Nephron (organoid): ENCODE results near the gene MORN5.

Source experiments
- H3K27ac Mint-ChIP-seq, 3 experiments: 2 replicates each; pipeline ENCODE4 v1.8.0; 2020; ENCODE audit warnings: mixed read lengths in 3 of 3, mild to moderate bottlenecking in 2 of 3, moderate library complexity in 1 of 3
- H3K27me3 Mint-ChIP-seq: 2 replicates; pipeline ENCODE4 v1.8.0; 2021; ENCODE audit warnings: low read depth, mild to moderate bottlenecking, moderate library complexity, mixed read lengths
- H3K36me3 Mint-ChIP-seq: 2 replicates; pipeline ENCODE4 v1.8.0; 2020; ENCODE audit warnings: low read depth, mixed read lengths
- H3K4me1 Mint-ChIP-seq: 2 replicates; pipeline ENCODE4 v1.8.0; 2020; ENCODE audit warnings: mixed read lengths
- H3K4me3 Mint-ChIP-seq, 3 experiments: 2 replicates each; pipeline ENCODE4 v1.8.0; 2020; ENCODE audit warnings: mild to moderate bottlenecking in 3 of 3, mixed read lengths in 3 of 3, moderate library complexity in 2 of 3
- H3K9me3 Mint-ChIP-seq: 2 replicates; pipeline ENCODE4 v1.8.0; 2020; ENCODE audit warnings: mixed read lengths
- CTCF ChIP-seq, 3 experiments: fragments of 200-600 bp; sonication (generic); IDR thresholded peaks; one replicate each; pipeline ENCODE4 v1.5.0; 2021; ENCODE audit warnings: antibody characterized with exemption in 3 of 3; ENCODE audit not compliant: unreplicated experiment in 3 of 3

The MORN5 gene

GRCh38 chr9:122191584-122191983 lies 31.9 kb downstream of the MORN5 start:
- Mint-ChIP-seq H3K27me3 (peaks cover 11% of the 10 kb centered on the region), H3K4me1 (peaks cover 8% of the 10 kb centered on the region), H3K9me3 (no peaks in the 10 kb centered on the region), H3K27ac (no peak overlapping the region), H3K36me3 (no peaks in the 10 kb centered on the region), H3K4me3 (no peak overlapping the region)
- TF ChIP-seq CTCF (IDR thresholded peaks at IDR 0.05; ENCODE audit: unreplicated experiment in 3 of 3) = no peak

GRCh38 chr9:122192261-122192875 lies 32.7 kb downstream of the MORN5 start:
- H3K9me3 Mint-ChIP-seq = no peaks in the 10 kb centered on the region
- peaks cover 17% of the 10 kb centered on the region for H3K27me3 Mint-ChIP-seq
- no peak overlapping the region for H3K4me3 Mint-ChIP-seq
- H3K36me3 Mint-ChIP-seq = no peaks in the 10 kb centered on the region
- no peak for TF ChIP-seq CTCF (IDR thresholded peaks at IDR 0.05; ENCODE audit: unreplicated experiment in 3 of 3)
- peak overlapping the region in 2 of 3 experiments; percentile 44 to 66 for H3K27ac Mint-ChIP-seq
- peaks cover 8% of the 10 kb centered on the region for H3K4me1 Mint-ChIP-seq

- H3K4me3 Mint-ChIP-seq = peak overlapping the region in 1 of 3 experiments; percentile 17
- no peaks in the 10 kb centered on the region for H3K9me3 Mint-ChIP-seq
- H3K36me3 Mint-ChIP-seq = no peaks in the 10 kb centered on the region
- peak overlapping the region; percentile 16 to 66 (median 44) for H3K27ac Mint-ChIP-seq
- peaks cover 8% of the 10 kb centered on the region for H3K4me1 Mint-ChIP-seq
- no peak for TF ChIP-seq CTCF (IDR thresholded peaks at IDR 0.05; ENCODE audit: unreplicated experiment in 3 of 3)
- peaks cover 18% of the 10 kb centered on the region for H3K27me3 Mint-ChIP-seq
Observed at GRCh38 chr9:122192914-122193525, 33.3 kb downstream of the MORN5 start.

GRCh38 chr9:122193651-122194050 lies 33.9 kb downstream of the MORN5 start:
- no peak for TF ChIP-seq CTCF (IDR thresholded peaks at IDR 0.05; ENCODE audit: unreplicated experiment in 3 of 3)
- Mint-ChIP-seq H3K4me1 (peaks cover 14% of the 10 kb centered on the region), H3K27ac (no peak overlapping the region)

GRCh38 chr9:122195875-122196274 lies 36.2 kb downstream of the MORN5 start:
- no peaks in the 10 kb centered on the region for H3K36me3 Mint-ChIP-seq
- H3K27ac Mint-ChIP-seq = no peak overlapping the region
- no peak for TF ChIP-seq CTCF (IDR thresholded peaks at IDR 0.05; ENCODE audit: unreplicated experiment in 3 of 3)
- peaks cover 21% of the 10 kb centered on the region for H3K4me1 Mint-ChIP-seq
- no peaks in the 10 kb centered on the region for H3K9me3 Mint-ChIP-seq
- H3K27me3 Mint-ChIP-seq = peaks cover 29% of the 10 kb centered on the region
- no peak overlapping the region for H3K4me3 Mint-ChIP-seq

More at GRCh38 chr9:122193651-122194050, 33.9 kb downstream of the MORN5 start:
- no peaks in the 10 kb centered on the region for H3K9me3 Mint-ChIP-seq
- no peak overlapping the region for H3K4me3 Mint-ChIP-seq
- H3K36me3 Mint-ChIP-seq = no peaks in the 10 kb centered on the region
- peaks cover 18% of the 10 kb centered on the region for H3K27me3 Mint-ChIP-seq

- Mint-ChIP-seq H3K4me1 (peaks cover 37% of the 10 kb centered on the region), H3K9me3 (no peaks in the 10 kb centered on the region), H3K27ac (peak overlapping the region in 1 of 3 experiments; percentile 3)
Observed at GRCh38 chr9:122197426-122197825, 37.7 kb downstream of the MORN5 start.

More at GRCh38 chr9:122197426-122197825, 37.7 kb downstream of the MORN5 start:
- Mint-ChIP-seq H3K27me3 (peaks cover 23% of the 10 kb centered on the region), H3K4me3 (no peak overlapping the region), H3K36me3 (no peaks in the 10 kb centered on the region)
- no peak for TF ChIP-seq CTCF (IDR thresholded peaks at IDR 0.05; ENCODE audit: unreplicated experiment in 3 of 3)
